ENCODE data around the gene PSMB2.

- no peak for TF ChIP-seq CTCF (conservative IDR thresholded peaks at IDR 0.05; ENCODE audit: low read length)
- no peak for TF ChIP-seq EZH2phosphoT487 (IDR thresholded peaks at IDR 0.05; ENCODE audit: borderline replicate concordance, low read depth, low read length)
Observed at GRCh38 chr1:35659589-35659988, 18.3 kb upstream of the PSMB2 start.
